Measurements from ENCODE around the gene NCOA6.

NCOA6 gene

GRCh38 chr20:34849778-34850177, 24.3 kb upstream of the NCOA6 start:
- H3K27me3 ChIP-seq, result no peaks in the 10 kb centered on the region
- no peak overlapping the region for H3K4me3 ChIP-seq
- no peak overlapping the region for H3K27ac ChIP-seq
- no peaks in the 10 kb centered on the region for H3K9me3 ChIP-seq
- H3K36me3 ChIP-seq, result peaks cover 48 to 96% (median 62%) of the 10 kb centered on the region in 3 donors
- intact Hi-C loops (cut with DNase I; ENCODE audit: low total_unique reads), result loop anchor here (10.0 kb wide), 1 partner anchor 345 kb away; no protein-coding TSS in a partner anchor
- no peak for TF ChIP-seq CTCF (IDR thresholded peaks at IDR 0.05)
- no peaks in the 10 kb centered on the region for H3K4me1 ChIP-seq
- DNase-seq, result no peak

- TF ChIP-seq CTCF (IDR thresholded peaks at IDR 0.05), result no peak
- no peak overlapping the region for H3K4me3 ChIP-seq
- DNase-seq, result no peak
- H3K4me1 ChIP-seq, result no peaks in the 10 kb centered on the region
- no peaks in the 10 kb centered on the region for H3K27me3 ChIP-seq
- H3K27ac ChIP-seq, result no peak overlapping the region
- intact Hi-C loops (cut with DNase I; ENCODE audit: low total_unique reads), result loop anchor here (10.0 kb wide), 1 partner anchor 346 kb away; no protein-coding TSS in a partner anchor
- H3K9me3 ChIP-seq, result no peaks in the 10 kb centered on the region
- peaks cover 36 to 90% (median 50%) of the 10 kb centered on the region in 3 donors for H3K36me3 ChIP-seq
Observed at GRCh38 chr20:34848597-34848996, 23.1 kb upstream of the NCOA6 start.

- Histone ChIP-seq H3K4me3 (no peak overlapping the region), H3K36me3 (peaks cover 0 to 41% (median 10%) of the 10 kb centered on the region in 3 donors), H3K27me3 (no peaks in the 10 kb centered on the region), H3K4me1 (no peaks in the 10 kb centered on the region), H3K9me3 (no peaks in the 10 kb centered on the region), H3K27ac (no peak overlapping the region)
- TF ChIP-seq CTCF (IDR thresholded peaks at IDR 0.05), result no peak
- intact Hi-C loops (cut with DNase I; ENCODE audit: low total_unique reads), result loop anchor here (10.0 kb wide), 1 partner anchor 351 kb away; no protein-coding TSS in a partner anchor
- no peak for DNase-seq
Observed at GRCh38 chr20:34843421-34843820, 18.0 kb upstream of the NCOA6 start.

GRCh38 chr20:34842143-34842542, 16.7 kb upstream of the NCOA6 start:
- intact Hi-C loops (cut with DNase I; ENCODE audit: low total_unique reads), result loop anchor here (10.0 kb wide), 1 partner anchor 353 kb away; no protein-coding TSS in a partner anchor
- no peak overlapping the region for H3K4me3 ChIP-seq
- H3K36me3 ChIP-seq, result peaks cover 0 to 28% (median 0%) of the 10 kb centered on the region in 3 donors

GRCh38 chr20:34834459-34834893, 9.0 kb upstream of the NCOA6 start:
- no peaks in the 10 kb centered on the region for H3K27me3 ChIP-seq
- H3K36me3 ChIP-seq, result no peaks in the 10 kb centered on the region
- H3K4me1 ChIP-seq, result no peaks in the 10 kb centered on the region
- H3K4me3 ChIP-seq, result no peak overlapping the region
- intact Hi-C loops (cut with DNase I; ENCODE audit: low total_unique reads), result no loop called here
- no peak for DNase-seq
- H3K9me3 ChIP-seq, result no peaks in the 10 kb centered on the region
- H3K27ac ChIP-seq, result no peak overlapping the region
- TF ChIP-seq CTCF (IDR thresholded peaks at IDR 0.05), result peak; percentile 36 to 49

More at GRCh38 chr20:34842143-34842542, 16.7 kb upstream of the NCOA6 start:
- no peaks in the 10 kb centered on the region for H3K4me1 ChIP-seq
- H3K27me3 ChIP-seq, result no peaks in the 10 kb centered on the region
- TF ChIP-seq CTCF (IDR thresholded peaks at IDR 0.05), result no peak
- no peak overlapping the region for H3K27ac ChIP-seq
- no peak for DNase-seq
- no peaks in the 10 kb centered on the region for H3K9me3 ChIP-seq

- no peaks in the 10 kb centered on the region for H3K9me3 ChIP-seq
- H3K27me3 ChIP-seq, result no peaks in the 10 kb centered on the region
- DNase-seq, result no peak
- intact Hi-C loops (cut with DNase I; ENCODE audit: low total_unique reads), result no loop called here
- no peak overlapping the region for H3K4me3 ChIP-seq
- H3K36me3 ChIP-seq, result no peaks in the 10 kb centered on the region
- H3K4me1 ChIP-seq, result no peaks in the 10 kb centered on the region
- TF ChIP-seq CTCF (IDR thresholded peaks at IDR 0.05), result no peak
- no peak overlapping the region for H3K27ac ChIP-seq
Observed at GRCh38 chr20:34831936-34832335, 6.5 kb upstream of the NCOA6 start.
